Measurements from ENCODE around the gene ZMYND8.
"Not testable (repeated sequence)": the region's sequence is repeated elsewhere in the genome, so short reads cannot be mapped to it uniquely, and the experiment has no call there.

ZMYND8 gene

DNA sequence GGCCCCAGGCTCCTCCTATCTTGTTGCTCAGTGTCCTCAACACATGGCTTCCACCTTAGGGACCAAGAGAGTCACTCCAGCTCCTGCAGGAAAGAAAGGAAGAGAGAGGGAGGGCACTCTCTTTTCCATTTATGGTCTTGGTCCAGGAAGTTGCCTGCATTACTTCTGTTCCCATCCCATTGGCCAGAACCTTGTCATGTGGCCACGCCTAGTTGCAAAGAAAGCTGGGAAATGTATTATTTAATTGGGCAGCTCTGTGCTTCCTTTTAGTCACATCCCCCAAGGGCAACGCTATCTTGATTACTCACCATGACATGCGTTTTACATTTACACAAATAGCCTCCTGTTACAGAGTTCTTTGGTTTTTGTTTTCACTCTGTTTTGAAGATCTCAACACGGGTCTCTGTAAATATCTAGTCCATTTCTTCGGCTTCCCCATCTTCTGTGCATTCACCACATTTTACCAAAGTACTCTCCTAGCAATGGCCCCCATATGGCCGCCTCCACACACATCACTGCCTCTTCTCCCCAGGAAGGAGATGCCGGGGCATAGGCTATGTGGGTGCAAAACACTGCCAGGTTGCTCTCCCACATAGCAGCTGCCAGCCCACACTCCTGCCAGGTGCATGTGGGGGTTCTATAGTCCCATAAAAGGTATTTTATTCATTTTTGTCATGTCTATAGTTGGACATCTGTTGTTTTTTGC, 35.7 kb upstream of the ZMYND8 start:
- H3K27ac ChIP-seq = peak overlapping the region; percentile 58
- TF ChIP-seq ZFX (IDR thresholded peaks at IDR 0.05; ENCODE audit: borderline replicate concordance) = no peak
- TF ChIP-seq CTCF (IDR thresholded peaks at IDR 0.05) = no peak

- no peak for TF ChIP-seq ZFX (IDR thresholded peaks at IDR 0.05; ENCODE audit: borderline replicate concordance)
- TF ChIP-seq CTCF (IDR thresholded peaks at IDR 0.05) = no peak
- peak overlapping the region; percentile 58 for H3K27ac ChIP-seq
Observed at GRCh38 chr20:47391276-47392010, 34.9 kb upstream of the ZMYND8 start.

GRCh38 chr20:47389867-47390347, 33.4 kb upstream of the ZMYND8 start:
- H3K27ac ChIP-seq = no peak overlapping the region
- TF ChIP-seq ZFX (IDR thresholded peaks at IDR 0.05; ENCODE audit: borderline replicate concordance) = no peak
- TF ChIP-seq CTCF (IDR thresholded peaks at IDR 0.05) = no peak

DNA sequence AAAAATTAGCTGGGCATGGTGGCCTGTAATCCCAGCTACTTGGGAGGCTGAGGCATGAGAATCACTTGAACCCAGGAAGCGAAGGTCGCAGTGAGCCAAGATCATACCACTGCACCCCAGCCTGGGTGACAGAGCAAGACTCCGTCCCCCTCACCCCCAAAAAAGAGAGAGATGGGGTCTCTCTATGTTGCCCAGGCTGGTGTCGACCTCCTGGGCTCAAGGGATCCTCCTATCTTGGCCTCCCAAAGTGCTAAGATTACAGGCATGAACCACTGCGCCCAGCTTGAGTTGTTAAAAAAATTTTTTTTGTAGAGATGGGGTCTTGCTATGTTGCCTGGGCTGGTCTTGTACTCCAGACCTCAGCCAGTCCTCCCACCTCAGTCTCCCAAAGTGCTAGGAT, 29.5 kb upstream of the ZMYND8 start:
- not testable (repeated sequence) for H3K27ac ChIP-seq

DNA sequence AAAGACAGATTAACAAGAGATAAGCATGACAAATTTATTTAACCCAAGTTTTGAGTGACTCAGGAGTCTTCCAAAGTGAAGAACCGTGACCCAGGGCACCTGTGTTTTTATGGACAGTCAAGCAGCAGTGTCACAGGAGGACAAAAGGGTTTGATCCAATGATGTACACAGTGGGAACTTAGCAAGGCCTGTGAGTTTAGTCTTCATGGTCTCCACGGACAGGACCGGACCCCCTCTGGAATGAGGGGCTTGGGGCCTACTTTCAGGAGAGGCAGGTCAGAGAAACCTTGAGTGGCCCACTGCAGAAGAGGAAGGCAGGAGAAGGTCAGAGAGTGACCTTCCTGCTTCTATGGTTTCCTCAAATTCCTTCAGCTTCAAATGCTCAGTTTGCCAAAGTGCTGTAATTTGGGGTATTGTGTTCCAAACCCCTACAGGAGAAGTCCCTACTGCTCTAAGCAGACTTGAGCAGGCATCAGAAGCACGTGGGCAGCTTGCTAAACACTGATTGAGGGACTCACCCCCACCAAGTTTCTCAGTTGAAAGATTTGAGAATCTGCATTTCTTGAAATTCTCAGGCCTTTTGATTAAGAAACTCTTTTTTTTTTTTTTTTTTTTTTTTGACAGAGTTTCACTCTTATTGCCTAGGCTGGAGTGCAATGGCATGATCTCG, 26.4 kb upstream of the ZMYND8 start:
- TF ChIP-seq ZFX (IDR thresholded peaks at IDR 0.05; ENCODE audit: borderline replicate concordance) (no peak), CTCF (IDR thresholded peaks at IDR 0.05) (no peak)
- H3K27ac ChIP-seq = no peak overlapping the region

DNA sequence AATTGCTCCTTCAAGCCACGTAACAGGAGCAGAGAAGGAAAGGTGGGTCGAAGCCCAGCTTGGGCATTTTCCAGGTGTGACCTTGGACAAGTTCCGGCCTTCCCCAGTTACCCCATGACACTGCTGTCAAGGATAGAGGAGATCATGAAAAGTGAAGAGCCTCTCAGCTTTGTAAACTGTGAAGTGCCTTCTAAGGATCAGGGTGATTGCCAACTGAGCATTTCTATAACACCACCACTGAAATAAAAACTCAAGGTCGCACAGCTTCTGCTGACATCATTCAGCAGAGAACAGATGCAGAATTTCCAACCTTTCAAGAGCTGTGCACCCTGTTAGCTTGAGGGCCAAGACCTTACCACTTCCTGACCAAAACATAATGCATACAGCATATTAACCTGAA, 24.0 kb upstream of the ZMYND8 start:
- no peak overlapping the region for H3K27ac ChIP-seq
- TF ChIP-seq CTCF (IDR thresholded peaks at IDR 0.05) = no peak
- no peak for TF ChIP-seq ZFX (IDR thresholded peaks at IDR 0.05; ENCODE audit: borderline replicate concordance)

DNA sequence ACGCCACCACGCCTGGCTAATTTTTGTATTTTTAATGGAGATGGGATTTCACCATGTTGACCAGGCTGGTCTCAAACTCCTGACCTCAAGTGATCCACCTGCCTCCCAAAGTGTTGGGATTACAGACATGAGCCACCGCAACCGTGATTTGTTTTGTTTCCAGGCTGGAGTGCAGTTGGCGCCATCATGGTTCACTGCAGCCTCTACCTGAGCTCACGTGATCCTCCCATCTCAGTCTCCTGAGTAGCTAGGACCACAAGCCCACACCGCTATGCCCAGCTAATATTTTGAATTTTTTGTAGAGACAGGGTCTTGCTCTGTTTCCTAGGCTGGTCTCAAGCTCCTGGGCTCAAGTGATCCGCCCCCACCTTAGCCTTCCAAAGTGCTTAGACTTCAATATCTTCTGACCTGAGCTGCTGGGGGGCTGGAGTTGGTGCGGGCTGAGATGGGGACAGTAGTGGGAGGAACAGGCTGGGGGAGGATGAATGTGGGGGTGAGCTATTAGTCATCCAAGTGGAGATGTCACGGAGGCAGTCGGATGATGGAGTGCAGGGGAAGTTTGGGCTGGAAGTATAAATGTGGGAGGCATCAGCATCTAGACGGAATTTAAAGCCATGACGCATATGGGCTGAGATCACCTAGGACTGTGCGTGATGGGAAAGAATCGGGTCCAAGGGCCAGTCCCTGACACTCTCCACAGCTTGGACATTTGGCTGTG, 23.1 kb upstream of the ZMYND8 start:
- TF ChIP-seq CTCF (IDR thresholded peaks at IDR 0.05) = no peak
- no peak for TF ChIP-seq ZFX (IDR thresholded peaks at IDR 0.05; ENCODE audit: borderline replicate concordance)
- H3K27ac ChIP-seq = no peak overlapping the region
